Testis (tissue), 2 donors: ENCODE measurements around the gene SYT1.

Source experiments
- POLR2A ChIP-seq: fragments of 450-650 bp; IDR thresholded peaks from one replicate; pipeline ENCODE4 v1.6.1; 2017; ENCODE audit warnings: antibody characterized with exemption, mild to moderate bottlenecking, moderate library complexity
- TF ChIP-seq, protein P1 (sequence below), 3 experiments: fragments of 450-650 bp in 2 of 3; fragments of 200-600 bp in 1 of 3; sonication (generic) in 1 of 3; IDR thresholded peaks; one replicate each; pipeline ENCODE4 v1.5.1; 2016 to 2019; ENCODE audit warnings: antibody characterized with exemption in 3 of 3, mild to moderate bottlenecking in 2 of 3, moderate library complexity in 1 of 3

DNA sequence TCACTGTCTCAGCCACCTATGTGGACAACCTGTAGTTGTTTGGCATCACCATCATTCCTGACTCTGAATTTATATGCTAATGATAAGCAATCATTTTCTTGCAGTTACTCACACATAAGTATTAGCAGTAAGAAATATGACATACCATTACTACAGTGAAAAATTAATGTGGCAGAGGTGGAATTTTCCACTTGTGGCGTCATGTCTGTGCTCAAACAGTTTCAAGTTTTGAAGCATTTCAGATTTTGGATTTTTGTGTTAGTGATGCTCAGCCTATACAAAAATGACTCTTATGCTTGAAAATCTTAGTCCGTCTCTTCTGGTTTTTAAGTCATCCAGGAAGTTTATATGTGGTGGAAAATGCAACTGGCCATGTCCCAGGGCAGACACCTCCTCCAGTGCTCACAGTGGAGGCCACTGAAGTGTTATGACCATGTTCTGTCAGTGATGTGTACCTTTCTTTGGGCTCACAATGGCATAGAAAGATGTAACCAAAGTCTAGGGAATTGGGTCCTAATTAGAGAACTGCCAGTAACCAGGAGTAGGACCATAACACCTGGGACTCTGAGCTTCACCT, 220.6 kb downstream of the SYT1 start:
- TF ChIP-seq, protein P1, sequence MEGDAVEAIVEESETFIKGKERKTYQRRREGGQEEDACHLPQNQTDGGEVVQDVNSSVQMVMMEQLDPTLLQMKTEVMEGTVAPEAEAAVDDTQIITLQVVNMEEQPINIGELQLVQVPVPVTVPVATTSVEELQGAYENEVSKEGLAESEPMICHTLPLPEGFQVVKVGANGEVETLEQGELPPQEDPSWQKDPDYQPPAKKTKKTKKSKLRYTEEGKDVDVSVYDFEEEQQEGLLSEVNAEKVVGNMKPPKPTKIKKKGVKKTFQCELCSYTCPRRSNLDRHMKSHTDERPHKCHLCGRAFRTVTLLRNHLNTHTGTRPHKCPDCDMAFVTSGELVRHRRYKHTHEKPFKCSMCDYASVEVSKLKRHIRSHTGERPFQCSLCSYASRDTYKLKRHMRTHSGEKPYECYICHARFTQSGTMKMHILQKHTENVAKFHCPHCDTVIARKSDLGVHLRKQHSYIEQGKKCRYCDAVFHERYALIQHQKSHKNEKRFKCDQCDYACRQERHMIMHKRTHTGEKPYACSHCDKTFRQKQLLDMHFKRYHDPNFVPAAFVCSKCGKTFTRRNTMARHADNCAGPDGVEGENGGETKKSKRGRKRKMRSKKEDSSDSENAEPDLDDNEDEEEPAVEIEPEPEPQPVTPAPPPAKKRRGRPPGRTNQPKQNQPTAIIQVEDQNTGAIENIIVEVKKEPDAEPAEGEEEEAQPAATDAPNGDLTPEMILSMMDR (IDR thresholded peaks at IDR 0.05) = no peak
- no peak for TF ChIP-seq POLR2A
